ENCODE results near the gene PCF11.

DNA sequence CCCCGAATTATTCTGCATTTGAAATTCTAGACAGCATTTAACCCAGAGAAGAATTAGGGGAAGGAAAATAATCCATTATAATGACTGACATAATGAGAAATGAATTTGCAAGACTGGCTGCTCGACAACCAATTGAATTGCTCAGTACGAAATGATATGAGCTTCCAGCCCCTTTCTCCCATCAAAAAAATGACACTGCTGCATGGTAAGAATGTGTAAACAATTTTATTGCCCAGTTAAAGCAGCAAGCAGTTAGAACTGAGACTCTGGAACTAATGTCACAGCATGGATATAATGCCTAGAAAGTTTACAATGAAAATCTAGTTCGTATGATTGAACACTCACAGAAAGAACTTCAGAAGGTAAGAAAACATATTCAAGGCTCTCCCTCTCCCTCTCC, 24.7 kb upstream of the PCF11 start:
- TF ChIP-seq CTCF (IDR thresholded peaks at IDR 0.05; ENCODE audit: poor library complexity), result no peak
- no peak for TF ChIP-seq EZH2 (IDR thresholded peaks at IDR 0.05; ENCODE audit: borderline replicate concordance)

All from hepatocyte (in vitro differentiated cells).